NCI-H2227 (cell line): ENCODE results near the gene RCSD1.
A peak's percentile ranks its signal among the peaks of the same experiment; 100 is the strongest.
"Not testable (repeated sequence)": the region's sequence is repeated elsewhere in the genome, so short reads cannot be mapped to it uniquely, and the experiment has no call there.

ENCODE experiments used
- DNase-seq: peaks from one replicate; lab custom pipeline; 2025; ENCODE audit not compliant: unreplicated experiment; lab: John Stamatoyannopoulos, UW

The RCSD1 gene

GRCh38 chr1:167629681-167630567 lies at the start of gene RCSD1:
RCSD1 (plus strand) TSS chr1:167630232; CDS start chr1:167630424, 192 bp downstream.
- peak; percentile 35 for DNase-seq

GRCh38 chr1:167582064-167582463 lies 48.0 kb upstream of the RCSD1 start:
- no peak for DNase-seq

GRCh38 chr1:167582722-167583121 lies 47.3 kb upstream of the RCSD1 start:
- DNase-seq = no peak

- DNase-seq = no peak
Measured at GRCh38 chr1:167584581-167584980, 45.5 kb upstream of the RCSD1 start.

GRCh38 chr1:167587342-167587741 lies 42.7 kb upstream of the RCSD1 start:
- no peak for DNase-seq

- DNase-seq = no peak
Measured at GRCh38 chr1:167587872-167588271, 42.2 kb upstream of the RCSD1 start.

- DNase-seq = no peak
Measured at GRCh38 chr1:167588361-167588760, 41.7 kb upstream of the RCSD1 start.

- no peak for DNase-seq
Measured at GRCh38 chr1:167592475-167592874, 37.6 kb upstream of the RCSD1 start.

GRCh38 chr1:167593860-167594259 lies 36.2 kb upstream of the RCSD1 start:
- no peak for DNase-seq

- DNase-seq = no peak
Measured at GRCh38 chr1:167594822-167595221, 35.2 kb upstream of the RCSD1 start.

- DNase-seq = no peak
Measured at GRCh38 chr1:167599957-167600581, 30.0 kb upstream of the RCSD1 start.

GRCh38 chr1:167601442-167602383 lies 28.3 kb upstream of the RCSD1 start:
- no peak for DNase-seq

GRCh38 chr1:167602840-167603239 lies 27.2 kb upstream of the RCSD1 start:
- no peak for DNase-seq

GRCh38 chr1:167605576-167605975 lies 24.5 kb upstream of the RCSD1 start:
- DNase-seq = no peak

- no peak for DNase-seq
Measured at GRCh38 chr1:167611983-167612382, 18.0 kb upstream of the RCSD1 start.

GRCh38 chr1:167612587-167613385 lies 17.2 kb upstream of the RCSD1 start:
- no peak for DNase-seq

GRCh38 chr1:167613984-167614383 lies 16.0 kb upstream of the RCSD1 start:
- not testable (repeated sequence) for DNase-seq

- no peak for DNase-seq
Measured at GRCh38 chr1:167614851-167615250, 15.2 kb upstream of the RCSD1 start.

- no peak for DNase-seq
Measured at GRCh38 chr1:167616521-167616920, 13.5 kb upstream of the RCSD1 start.
